PC-9 (cell line): Measurements from ENCODE around the gene COL4A2.

Experiments
- EZH2 ChIP-seq: fragments of 200-600 bp; sonication (generic); IDR thresholded peaks from 2 replicates; pipeline ENCODE4 v1.8.0; 2017; ENCODE audit warnings: antibody characterized with exemption, low read depth
- TF ChIP-seq, protein P1 (sequence below): fragments of 200-600 bp; sonication (generic); conservative IDR thresholded peaks from 2 replicates; pipeline ENCODE4 v1.6.1; 2017; ENCODE audit warnings: mixed run types, antibody characterized with exemption, mild to moderate bottlenecking, moderate library complexity

DNA sequence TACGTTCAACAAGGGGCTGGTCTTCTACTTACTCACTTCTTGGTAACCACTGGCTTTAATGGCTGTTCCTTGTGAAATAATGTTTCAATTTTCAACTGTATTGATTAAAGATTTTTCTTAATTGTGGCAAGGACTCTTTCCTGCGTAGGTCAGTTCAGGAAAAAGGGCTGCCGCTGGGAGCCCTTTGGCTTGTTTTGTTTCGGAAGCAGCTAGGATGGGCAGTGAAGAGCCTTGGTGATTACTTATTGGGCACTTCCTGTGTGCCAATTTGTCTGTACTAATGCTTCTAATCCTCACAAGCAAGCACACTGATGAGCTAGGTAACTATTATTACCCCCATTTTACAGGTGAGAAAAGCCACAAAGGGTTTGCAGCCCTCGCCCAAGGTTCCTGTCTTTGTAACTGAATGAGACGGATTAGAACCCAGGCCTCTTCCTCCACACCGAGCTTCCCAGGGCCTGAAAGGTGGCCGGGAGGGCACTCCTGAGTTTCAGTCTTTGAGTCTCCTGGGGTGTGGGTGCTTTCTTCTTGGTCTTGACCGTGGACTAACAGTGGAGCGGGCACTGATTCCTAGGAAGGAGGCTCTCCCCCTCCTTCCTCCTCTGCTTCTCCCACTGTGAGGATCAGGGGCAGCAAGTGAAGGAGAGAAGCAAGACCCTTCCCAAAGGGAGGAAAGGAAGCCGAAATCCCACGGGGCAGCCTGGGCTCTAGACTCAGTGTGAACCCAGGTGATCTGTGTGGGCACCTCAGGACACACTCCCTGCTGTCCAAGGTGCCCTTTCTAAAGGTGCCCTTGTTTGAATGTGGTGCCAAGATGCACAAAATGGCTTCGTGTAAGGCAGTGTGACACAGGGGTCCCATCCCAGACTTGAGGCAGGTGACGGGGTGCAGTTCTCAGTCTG lies 3.7 kb downstream of the COL4A2 start:
- no peak for TF ChIP-seq EZH2
- TF ChIP-seq, protein P1, sequence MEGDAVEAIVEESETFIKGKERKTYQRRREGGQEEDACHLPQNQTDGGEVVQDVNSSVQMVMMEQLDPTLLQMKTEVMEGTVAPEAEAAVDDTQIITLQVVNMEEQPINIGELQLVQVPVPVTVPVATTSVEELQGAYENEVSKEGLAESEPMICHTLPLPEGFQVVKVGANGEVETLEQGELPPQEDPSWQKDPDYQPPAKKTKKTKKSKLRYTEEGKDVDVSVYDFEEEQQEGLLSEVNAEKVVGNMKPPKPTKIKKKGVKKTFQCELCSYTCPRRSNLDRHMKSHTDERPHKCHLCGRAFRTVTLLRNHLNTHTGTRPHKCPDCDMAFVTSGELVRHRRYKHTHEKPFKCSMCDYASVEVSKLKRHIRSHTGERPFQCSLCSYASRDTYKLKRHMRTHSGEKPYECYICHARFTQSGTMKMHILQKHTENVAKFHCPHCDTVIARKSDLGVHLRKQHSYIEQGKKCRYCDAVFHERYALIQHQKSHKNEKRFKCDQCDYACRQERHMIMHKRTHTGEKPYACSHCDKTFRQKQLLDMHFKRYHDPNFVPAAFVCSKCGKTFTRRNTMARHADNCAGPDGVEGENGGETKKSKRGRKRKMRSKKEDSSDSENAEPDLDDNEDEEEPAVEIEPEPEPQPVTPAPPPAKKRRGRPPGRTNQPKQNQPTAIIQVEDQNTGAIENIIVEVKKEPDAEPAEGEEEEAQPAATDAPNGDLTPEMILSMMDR: no peak
